Hypothalamus (tissue), 51 donors: ENCODE measurements around the gene CD53.
A peak's percentile ranks its signal among the peaks of the same experiment; 100 is the strongest.
"Not testable (repeated sequence)": the region's sequence is repeated elsewhere in the genome, so short reads cannot be mapped to it uniquely, and the experiment has no call there.

Experiments
- DNase-seq, 51 donors: peaks; one replicate each; lab custom pipeline; 2025; lab: John Stamatoyannopoulos, UW

Gene CD53, protein sequence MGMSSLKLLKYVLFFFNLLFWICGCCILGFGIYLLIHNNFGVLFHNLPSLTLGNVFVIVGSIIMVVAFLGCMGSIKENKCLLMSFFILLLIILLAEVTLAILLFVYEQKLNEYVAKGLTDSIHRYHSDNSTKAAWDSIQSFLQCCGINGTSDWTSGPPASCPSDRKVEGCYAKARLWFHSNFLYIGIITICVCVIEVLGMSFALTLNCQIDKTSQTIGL

DNA sequence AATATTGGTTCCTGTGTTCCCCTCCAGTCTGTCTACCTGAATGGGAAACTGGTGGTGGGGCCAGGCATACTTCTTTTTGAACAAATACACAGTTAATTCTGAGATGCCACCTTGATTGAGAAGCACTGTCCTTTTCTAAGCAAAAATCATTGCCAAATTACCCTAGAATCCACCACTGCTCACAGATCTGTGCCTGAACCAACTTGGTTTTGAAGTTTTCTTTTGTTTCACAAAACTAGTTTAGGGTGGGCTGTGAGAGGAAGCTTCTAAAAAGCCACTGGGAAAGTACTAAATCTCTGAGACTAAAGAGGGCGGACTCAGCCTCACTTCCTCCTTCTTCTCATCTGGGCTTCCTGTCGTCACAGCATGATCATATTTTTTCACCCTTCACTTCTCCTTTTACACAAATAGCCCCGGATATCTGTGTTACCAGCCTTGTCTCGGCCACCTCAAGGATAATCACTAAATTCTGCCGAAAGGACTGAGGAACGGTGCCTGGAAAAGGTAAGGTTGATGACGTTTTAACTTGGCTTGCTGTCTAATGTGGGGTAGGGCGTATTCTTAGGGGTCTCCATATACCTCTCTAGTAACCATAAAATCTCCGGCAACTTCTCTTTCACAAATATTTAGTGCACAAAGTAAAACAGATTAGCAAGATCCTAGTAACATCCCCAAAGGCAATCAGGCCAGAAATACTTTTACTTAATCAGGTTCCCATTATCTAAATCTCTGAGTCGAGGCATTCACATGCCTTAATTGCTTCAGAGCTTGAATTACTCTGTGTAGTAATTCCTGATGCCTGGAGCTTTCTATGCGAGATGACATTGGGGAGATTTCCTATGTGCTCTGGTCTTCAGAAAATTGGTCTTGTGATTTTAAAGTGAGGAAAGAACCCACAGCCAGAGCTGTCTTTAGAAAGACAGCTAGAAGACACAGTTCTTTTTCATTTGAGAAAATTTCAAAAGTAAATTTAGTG, at the start of gene CD53:
CD53 (plus strand) TSS at position 404 of the 976 bp plus-strand sequence. CDS start 18,261 bp downstream, outside the sequence.
- DNase-seq: peak in 3 of 51 donors; percentile 7 to 24 (median 12)

DNA sequence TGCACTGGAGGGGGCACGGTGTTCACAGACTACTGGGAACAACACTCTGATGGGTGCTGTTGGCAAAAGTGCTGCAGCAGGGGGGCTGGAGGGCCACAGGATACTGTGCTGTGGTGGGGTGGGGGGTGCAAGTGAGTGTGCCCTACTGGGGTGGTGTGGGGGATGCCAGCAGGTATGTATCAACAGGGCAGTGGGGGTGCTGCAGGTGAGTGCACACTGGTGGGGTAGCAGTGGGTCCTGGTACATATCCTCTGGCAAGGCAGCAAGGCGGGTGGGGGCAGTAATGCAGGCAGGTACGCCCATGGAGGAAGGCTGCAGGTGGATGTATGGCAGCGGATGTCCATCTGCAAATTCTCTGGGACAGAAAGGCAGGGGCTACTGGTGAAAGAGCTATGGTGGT, 48.8 kb upstream of the CD53 start:
- DNase-seq: no peak

DNA sequence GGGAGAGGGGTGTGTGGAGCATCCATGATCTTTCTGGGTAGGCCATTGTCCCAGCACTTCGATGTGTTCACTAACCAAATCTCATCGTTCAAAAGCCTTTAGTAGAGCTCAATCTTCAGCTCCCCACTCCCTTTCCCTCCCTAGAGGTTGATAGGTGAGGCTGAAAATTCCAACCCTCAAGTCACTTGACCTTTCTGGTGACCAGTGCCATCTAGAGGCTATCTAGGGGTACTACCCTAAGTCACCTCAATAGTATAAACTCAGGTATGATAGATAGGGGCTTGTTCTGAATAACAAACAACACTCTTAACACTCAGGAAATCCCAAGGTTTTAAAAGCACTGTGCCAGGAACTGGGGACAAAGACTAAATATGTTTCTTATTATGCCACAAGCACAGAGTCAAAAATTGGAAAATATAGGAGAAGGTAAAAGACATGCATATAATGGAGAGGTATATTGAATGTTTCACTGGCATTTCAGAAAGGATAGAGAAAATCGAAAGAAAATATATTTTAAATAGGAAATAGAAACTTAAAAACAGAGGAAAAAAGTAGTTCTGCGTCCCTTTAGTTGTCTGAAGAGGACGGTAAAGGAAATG, 42.9 kb upstream of the CD53 start:
- DNase-seq: no peak

DNA sequence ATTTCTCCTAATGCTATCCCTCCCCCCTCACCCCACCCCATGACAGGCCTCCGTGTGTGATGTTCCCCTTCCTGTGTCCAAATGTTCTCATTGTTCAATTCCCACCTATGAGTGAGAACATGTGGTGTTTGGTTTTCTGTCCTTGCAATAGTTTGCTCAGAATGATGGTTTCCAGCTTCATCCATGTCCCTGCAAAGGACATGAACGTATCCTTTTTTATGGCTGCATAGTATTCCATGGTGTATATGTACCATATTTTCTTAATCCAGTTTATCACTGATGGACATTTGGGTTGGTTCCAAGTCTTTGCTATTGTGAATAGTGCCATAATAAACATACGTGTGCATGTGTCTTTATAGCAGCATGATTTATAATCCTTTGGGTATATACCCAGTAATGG, 39.2 kb upstream of the CD53 start:
- DNase-seq: not testable (repeated sequence)

DNA sequence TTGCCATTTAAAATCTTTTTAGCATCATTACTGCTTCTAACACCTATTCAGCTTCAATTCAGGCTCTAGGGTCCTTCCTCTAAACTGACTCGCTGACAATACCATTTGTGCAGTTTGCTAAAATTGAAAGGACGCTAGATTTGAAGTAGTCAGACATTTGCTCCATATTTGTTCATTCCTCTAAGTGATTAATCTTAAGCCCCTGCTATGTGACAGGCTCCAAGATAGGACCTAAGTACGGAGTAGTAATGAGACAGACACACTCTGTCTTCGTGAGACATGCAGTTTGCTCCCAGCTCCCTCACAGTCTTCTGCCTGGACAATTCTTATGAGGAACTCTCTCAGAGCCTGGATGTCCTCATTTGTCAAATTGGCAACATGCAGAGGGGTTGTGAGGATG, 26.1 kb upstream of the CD53 start:
- DNase-seq: no peak

DNA sequence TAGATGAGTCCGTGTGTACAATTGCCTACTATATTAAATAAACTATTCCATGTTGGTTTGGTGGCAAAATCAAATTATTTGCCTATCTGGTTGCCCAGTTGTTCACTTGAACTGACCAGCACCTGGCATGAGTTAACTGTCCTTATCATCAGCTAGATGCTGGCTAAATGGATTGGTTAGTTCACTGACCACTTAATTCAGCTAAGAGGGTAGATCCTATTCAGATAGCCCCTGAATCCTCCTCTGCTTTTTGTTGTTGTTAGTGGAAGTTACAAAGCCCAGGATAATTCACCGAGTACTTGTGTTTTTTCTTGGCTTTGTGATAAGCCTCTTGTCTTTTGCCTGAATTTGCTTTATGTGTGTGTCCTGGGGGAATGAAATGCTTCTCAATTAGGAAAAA, 22.8 kb upstream of the CD53 start:
- DNase-seq: no peak

DNA sequence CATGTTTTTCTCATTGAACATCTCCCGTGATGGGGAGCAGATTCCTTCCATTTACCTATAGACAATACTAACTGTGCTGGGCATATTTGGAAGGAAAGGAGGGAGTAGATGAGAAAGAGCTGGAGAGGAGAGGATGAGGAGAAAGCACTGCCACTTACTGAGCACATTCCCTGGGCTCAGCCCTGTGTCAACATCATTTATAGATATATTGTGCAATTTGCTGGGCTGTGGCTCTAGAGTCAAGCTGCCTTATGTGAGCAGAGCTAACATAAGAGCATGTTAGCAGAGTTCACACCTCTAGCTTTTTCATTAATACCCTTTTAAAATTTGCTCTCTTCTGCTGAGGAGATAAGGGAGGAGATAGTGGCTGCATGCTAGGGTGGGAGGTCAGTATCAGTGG, 22.3 kb upstream of the CD53 start:
- DNase-seq: no peak

DNA sequence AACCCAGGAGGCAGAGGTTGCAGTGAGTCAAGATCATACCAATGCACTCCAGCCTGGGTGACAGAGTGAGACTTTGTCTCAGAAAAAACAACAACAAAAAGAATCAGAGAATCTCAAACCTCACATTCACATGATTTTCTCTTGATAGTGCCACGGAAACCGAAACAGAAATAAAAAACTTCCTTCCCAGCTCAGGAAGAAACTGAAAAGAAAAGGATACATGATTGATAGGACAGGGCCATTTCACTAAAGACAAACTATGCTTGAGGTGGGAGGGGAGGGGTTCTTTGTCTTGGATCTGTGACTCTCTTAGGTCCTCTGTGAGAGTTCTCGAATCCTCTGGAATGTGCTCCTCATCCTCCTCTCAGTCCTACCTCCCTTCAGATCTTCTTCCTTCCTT, 19.8 kb upstream of the CD53 start:
- DNase-seq: no peak

DNA sequence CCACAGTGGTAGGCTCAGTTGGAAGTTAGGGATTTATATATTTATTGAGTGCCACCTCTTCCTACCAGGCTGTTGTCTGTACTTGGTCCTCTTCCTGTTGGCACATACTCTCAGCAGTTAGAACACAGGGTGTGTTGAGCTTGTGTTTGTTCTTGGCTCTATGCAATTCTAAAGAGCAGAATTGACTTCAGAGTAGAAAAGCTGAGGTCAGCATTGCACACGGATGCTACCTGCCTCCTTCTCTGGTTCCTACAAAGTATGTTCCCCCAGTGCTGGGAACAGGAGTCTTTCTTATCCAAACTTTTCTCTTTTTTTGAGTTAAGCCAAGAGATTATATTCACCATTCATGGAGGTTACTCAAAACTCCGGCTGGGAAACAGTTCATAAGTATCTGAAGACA, 16.5 kb upstream of the CD53 start:
- DNase-seq: no peak

DNA sequence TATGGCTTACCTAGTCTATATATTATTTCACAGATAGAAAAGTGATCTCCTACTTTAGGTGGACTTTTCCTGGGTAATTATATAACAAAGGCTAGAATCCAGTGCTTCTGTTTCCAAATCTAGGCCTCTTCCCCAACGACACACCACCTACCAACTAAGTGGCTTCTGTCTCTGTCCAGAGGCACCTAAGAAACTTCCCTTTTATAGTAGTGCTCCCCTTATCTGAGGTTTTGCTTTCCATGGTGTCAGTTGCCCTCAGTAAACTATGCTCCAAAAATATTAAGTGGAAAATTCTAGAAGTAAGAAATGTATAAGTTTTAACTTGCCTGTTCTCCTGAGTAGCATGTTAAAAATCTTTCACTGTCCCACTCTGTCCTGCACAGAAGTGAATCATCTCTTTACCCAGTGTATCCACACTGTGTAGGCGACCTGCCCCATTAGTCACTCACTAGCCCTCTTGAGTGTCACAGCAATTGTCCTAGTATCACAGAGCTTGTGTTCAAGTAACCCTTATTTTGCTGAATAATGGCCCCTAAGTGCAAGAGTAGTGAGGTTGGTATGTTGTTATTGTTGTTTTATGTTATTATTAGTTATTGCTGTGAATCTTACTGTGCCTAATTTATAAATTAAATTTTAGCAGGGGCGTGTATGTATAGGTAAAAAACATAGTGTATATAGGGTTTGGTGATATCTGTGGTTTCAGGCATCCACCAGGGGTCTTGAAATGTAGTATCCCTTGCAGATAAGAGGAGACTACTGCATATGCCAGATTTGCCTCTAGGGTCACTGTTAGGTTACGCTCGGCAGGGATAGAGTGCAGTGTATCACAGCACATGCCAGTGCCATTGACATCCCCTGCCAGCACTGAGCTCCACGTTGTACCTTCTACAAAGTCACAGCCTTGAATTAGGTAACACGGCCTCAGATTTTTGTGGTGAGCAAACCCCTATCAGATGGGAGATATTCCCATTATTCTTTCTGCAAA, 14.7 kb upstream of the CD53 start:
- DNase-seq: no peak

DNA sequence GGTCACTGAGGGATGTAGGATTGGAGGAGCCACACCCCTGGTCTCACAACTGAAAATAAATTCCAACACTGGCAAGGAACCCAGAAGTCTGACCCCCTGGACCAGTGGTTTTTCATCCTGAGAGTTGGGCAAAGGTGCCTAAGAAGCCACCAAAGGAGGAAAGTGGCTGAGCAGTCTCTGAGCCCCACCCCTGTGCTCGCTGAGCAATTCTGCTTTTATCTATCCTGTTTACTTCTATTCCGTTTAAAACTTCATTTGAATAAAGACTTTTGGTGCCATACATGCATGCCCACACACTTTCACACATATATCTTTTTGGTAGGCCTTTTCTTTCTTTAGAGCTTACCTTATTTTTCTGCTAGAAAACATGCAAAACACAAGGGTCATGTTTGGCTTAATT, 13.9 kb upstream of the CD53 start:
- no peak for DNase-seq

DNA sequence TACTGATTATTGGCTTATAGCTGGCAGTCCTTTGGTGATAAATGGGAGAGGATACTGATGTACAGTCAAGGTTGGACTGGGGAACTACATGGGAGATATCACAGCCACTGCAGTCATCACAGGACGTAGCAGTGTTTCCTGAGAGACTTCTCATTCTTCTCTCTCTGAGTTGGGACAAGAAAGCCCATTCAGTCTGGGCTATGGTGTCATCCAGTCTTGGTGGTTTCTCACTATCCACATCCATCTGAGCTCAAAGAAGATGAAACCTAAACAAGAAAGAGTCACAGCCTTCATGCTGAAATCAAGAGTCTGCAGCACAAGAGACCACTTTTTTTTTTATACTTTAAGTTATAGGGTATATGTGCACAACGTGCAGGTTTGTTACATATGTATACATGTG, 12.8 kb upstream of the CD53 start:
- no peak for DNase-seq

DNA sequence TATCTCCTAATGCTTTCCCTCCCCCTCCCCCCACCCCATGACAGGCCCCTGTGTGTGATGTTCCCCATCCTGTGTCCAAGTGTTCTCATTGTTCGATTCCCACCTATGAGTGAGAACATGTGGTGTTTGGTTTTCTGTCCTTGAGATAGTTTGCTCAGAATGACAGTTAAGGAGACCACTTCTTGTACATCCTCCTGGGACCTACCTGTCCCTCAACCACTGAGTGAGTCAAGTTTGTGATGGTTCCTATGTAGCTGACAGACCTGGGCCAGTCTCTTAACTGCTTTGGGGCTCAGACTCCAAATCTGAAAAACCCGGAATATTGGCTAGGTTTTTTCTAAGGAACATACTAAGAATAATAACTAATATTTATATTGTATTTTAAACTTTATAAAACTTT, 12.3 kb upstream of the CD53 start:
- not testable (repeated sequence) for DNase-seq

DNA sequence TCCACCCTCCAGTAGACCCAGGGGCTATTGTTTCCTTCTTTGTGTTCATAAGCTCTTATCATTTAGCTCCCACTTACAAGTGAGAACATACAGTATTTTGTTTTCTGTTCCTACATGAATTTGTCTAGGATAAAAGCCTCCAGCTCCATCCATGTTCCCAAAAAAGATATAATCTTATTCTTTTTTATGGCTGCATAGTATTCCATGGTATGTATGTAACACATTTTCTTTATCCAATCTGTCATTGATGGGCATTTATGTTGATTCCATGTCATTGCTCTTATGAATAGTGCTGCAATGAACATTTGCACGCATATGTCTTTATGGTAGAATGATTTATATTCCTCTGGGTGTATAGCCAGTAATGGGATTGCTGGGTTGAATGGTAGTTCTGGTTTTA, 11.0 kb upstream of the CD53 start:
- not testable (repeated sequence) for DNase-seq

DNA sequence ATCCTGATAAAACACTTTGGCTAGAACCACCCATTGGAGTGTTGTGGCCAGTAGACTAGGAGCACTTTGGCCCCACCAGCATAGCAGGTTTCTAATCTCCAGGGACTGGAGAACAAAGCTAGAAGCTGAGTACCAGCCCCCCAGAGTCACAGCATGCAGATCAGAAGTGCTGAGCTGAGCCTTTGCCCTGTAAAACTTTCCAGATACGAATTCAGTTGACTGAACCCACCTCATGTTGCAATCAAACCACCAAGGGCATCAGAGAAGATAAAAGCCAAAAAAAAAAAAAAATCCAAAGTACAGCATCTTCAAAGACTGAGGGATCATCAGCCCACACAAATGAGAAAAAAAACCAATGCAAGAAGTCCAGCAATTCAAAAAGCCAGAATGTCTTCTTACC, 8.7 kb upstream of the CD53 start:
- DNase-seq: no peak

DNA sequence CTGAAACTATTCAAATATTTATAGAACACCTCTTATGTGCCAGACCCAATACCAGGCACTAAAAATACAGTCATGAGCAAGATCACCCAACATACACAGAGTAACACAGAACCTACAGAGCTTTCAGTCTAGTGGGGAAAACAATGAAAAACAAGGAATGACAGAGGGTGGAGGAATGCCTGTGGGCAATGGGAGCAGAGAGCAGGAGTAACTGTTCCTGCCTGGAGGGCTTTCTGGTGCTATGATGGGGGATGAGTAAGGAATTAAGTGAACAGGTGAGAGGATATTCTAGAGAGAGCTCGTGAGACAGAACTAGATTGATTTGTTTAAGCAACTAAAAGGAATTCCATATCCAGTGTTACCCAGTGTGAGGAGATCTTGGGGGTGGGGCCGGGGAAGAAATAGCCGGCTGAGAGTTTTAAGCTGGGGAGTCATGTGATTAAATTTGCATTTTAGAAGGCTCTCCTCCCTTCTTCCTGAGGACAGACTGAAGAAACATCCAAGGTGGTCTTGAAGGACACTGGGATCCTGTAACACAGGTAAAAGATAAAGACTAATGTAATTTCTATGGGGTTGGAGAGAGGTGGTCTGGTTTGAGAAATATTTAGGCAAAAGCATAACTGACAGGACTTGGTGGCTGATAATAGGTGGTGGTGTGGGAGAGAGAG, 2.1 kb upstream of the CD53 start:
- DNase-seq: no peak

DNA sequence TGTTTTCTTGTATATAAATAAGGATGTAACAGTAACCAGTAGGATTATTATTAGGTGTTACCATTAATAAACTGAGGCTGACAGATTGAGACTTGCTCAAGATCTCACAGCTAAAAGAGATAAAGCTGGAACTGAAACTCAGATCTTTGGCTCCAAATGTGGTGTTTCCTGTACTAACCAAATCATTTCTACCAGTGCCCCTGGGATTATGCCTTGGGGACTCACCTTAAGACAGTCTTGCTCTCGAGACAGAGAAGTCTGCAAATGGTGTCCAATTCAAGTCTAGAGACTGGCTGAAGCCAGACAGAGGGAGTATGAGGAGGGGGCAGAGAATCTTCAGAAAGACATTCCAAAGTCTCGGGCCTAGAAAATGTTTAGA, 593 bp upstream of the CD53 start:
- no peak for DNase-seq

DNA sequence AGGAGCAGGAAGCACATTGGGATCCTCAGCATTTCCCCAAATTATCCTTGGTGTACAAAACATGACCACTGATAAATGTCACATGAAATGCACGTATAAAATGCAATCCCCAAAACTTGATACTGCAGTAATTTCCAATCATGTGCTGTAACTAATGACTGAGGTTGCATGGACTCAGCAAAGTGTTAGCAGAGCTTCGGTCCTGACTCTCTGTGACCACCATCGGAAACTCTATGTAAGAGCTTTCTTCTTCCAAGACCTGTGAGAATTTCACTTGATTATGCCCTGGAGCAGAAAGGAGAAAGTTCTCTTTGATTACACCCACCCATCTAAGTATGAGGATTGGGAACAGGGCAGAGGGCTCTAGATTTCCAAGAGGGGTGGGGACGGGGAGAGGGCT, 908 bp downstream of the CD53 start:
- DNase-seq: no peak

DNA sequence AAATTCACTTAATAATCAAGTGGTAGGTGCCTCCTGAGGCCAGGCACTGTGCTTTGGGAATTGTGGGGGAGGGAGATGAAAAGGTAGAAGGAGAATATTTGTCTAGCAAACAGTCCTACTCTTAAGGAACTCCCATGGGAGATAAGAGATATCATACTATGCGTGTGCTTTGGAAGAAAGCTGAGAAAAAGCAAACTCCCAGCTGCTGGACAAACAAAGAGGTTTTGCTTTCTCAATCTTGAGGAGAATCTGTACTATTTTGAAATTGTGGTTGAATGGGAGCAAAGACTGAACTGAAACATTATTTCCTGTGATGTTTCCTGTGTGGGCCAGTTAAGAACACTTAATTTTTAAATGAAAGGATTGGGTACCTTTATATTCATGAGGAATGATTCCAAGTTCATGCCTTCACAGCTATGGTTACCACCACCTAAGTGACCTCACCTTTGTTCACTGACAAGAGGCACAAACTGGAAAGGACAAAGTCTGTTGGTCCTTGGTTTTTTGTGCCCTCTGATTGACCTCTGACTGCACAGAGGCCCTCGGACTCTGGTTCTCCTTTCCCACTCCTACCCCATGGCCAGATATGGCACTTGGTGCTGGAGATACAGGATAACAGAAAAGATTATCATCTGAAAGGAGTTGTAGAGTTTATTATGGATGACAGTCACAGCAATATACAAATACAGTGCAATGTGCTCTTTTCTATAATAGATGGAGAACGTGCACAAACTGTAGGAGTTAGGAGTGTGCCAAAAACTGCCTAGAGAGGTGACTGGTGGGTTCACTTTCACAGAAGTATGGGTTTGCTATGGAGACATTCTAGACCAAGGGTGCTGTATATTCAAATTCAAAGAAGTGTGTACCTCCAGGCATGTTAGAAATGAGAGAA, 1.6 kb downstream of the CD53 start:
- DNase-seq: no peak
